SK-N-MC (cell line): ENCODE results near the gene NFIX.

ENCODE experiments used
- DNase-seq: peaks from one replicate; pipeline ENCODE4 v3.0.0-alpha.2; 2011; ENCODE audit warnings: low read depth, low spot score
- H3K27ac ChIP-seq: fragments of 200-600 bp; sonication (generic); 2 replicates; pipeline ENCODE4 v1.5.1; 2016; ENCODE audit warnings: mixed run types
- H3K36me3 ChIP-seq: fragments of 200-600 bp; sonication (generic); 2 replicates; pipeline ENCODE4 v1.6.1; 2017; ENCODE audit warnings: antibody characterized with exemption, low read length, mixed read lengths; ENCODE audit not compliant: insufficient read depth
- H3K4me3 ChIP-seq: fragments of 200-600 bp; sonication (generic); 2 replicates; pipeline ENCODE4 v1.5.1; 2016
- H3K9ac ChIP-seq: fragments of 200-600 bp; sonication (generic); 2 replicates; pipeline ENCODE4 v1.8.0; 2017; ENCODE audit warnings: mixed run types, mixed read lengths; ENCODE audit not compliant: insufficient read length
- H3K9me3 ChIP-seq: fragments of 200-600 bp; sonication (generic); 2 replicates; pipeline ENCODE4 v1.6.1; 2017; ENCODE audit warnings: low read depth, mild to moderate bottlenecking, antibody characterized with exemption, low read length, moderate library complexity, mixed read lengths
- EZH2 ChIP-seq: fragments of 200-600 bp; sonication (generic); IDR thresholded peaks from one replicate; pipeline ENCODE4 v1.6.1; 2017; ENCODE audit warnings: antibody characterized with exemption
- FOXP2 ChIP-seq: optimal IDR thresholded peaks from 2 replicates; pipeline ENCODE3; 2011; ENCODE audit warnings: mild to moderate bottlenecking, moderate library complexity; ENCODE audit not compliant: insufficient read depth; ENCODE audit errors: extremely low read length, control extremely low read depth
- POLR2AphosphoS5 ChIP-seq: IDR thresholded peaks from 2 replicates; pipeline ENCODE4 v1.6.1; 2012; ENCODE audit warnings: mild to moderate bottlenecking, low read depth, low read length, borderline replicate concordance

Gene NFIX

GRCh38 chr19:13135068-13136062 lies 140.1 kb downstream of the NFIX start:
- Histone ChIP-seq H3K4me3 (no peak overlapping the region), H3K9me3 (no peaks in the 10 kb centered on the region), H3K27ac (no peak overlapping the region), H3K36me3 (peaks cover 36% of the 10 kb centered on the region; the same call in 1 of the 2 replicates), H3K9ac (no peak overlapping the region)
- DNase-seq, result no peak
- TF ChIP-seq EZH2 (no peak), POLR2AphosphoS5 (no peak), FOXP2 (no peak)

GRCh38 chr19:13137290-13137794 lies 142.1 kb downstream of the NFIX start:
- TF ChIP-seq FOXP2 (no peak), EZH2 (no peak), POLR2AphosphoS5 (no peak)
- Histone ChIP-seq H3K4me3 (no peak overlapping the region), H3K9me3 (no peaks in the 10 kb centered on the region), H3K27ac (no peak overlapping the region), H3K9ac (no peak overlapping the region), H3K36me3 (peaks cover 36% of the 10 kb centered on the region; the same call in 1 of the 2 replicates)
- DNase-seq, result no peak

- DNase-seq, result no peak
- H3K9me3 ChIP-seq, result no peaks in the 10 kb centered on the region
- TF ChIP-seq POLR2AphosphoS5, result peak; percentile 13; the same call in 1 of the 2 replicates
- no peak for TF ChIP-seq FOXP2
- H3K36me3 ChIP-seq, result peaks cover 36% of the 10 kb centered on the region; the same call in 1 of the 2 replicates
- H3K4me3 ChIP-seq, result no peak overlapping the region
- peak overlapping the region; percentile 71 for H3K27ac ChIP-seq
- H3K9ac ChIP-seq, result no peak overlapping the region
These were observed 143.1 kb downstream of the NFIX start for GRCh38 chr19:13138171-13138915.

- H3K4me3 ChIP-seq, result no peak overlapping the region
- no peak overlapping the region for H3K9ac ChIP-seq
- H3K36me3 ChIP-seq, result peaks cover 36% of the 10 kb centered on the region; the same call in 1 of the 2 replicates
- peak overlapping the region; percentile 71 for H3K27ac ChIP-seq
- TF ChIP-seq FOXP2, result no peak
- TF ChIP-seq EZH2, result no peak
- no peak for TF ChIP-seq POLR2AphosphoS5
- H3K9me3 ChIP-seq, result no peaks in the 10 kb centered on the region
- no peak for DNase-seq
These were observed 143.6 kb downstream of the NFIX start for GRCh38 chr19:13138916-13139198.

GRCh38 chr19:13139633-13140311 lies 144.5 kb downstream of the NFIX start:
- Histone ChIP-seq H3K9ac (no peak overlapping the region), H3K36me3 (peaks cover 42% of the 10 kb centered on the region; the same call in 1 of the 2 replicates), H3K4me3 (no peak overlapping the region), H3K27ac (peak overlapping the region; percentile 71; the same call in 1 of the 2 replicates), H3K9me3 (no peaks in the 10 kb centered on the region)
- no peak for TF ChIP-seq FOXP2
- no peak for TF ChIP-seq POLR2AphosphoS5
- TF ChIP-seq EZH2, result no peak
- DNase-seq, result no peak

GRCh38 chr19:13146763-13147563 lies 151.7 kb downstream of the NFIX start:
- H3K9ac ChIP-seq, result no peak overlapping the region
- TF ChIP-seq FOXP2 (no peak), EZH2 (no peak), POLR2AphosphoS5 (no peak)
- DNase-seq, result no peak
- no peaks in the 10 kb centered on the region for H3K9me3 ChIP-seq
- peaks cover 8% of the 10 kb centered on the region; the same call in 1 of the 2 replicates for H3K36me3 ChIP-seq
- H3K4me3 ChIP-seq, result no peak overlapping the region
- H3K27ac ChIP-seq, result peak overlapping the region; percentile 64; the same call in 1 of the 2 replicates
